K562 (cell line): ENCODE measurements around the gene PEF1. TPM values are rescaled to one million over a fixed set of nuclear protein-coding genes. Genes with fewer than 3 reads are reported as not detected.

Experiments used
- ATAC-seq: fragments of 200-7000 bp; cut with Tn5 transposase; 3 replicates; pipeline ENCODE4 v1.9.1; 2020; ENCODE audit warnings: moderate library complexity
- BruUV-seq: library from RNA; stranded (reverse); fragments of 400-500 nt; replicated peaks from 2 replicates; lab custom pipeline; 2021; lab: Mats Ljungman, UMichigan
- CTCF ChIA-PET: fragments of 300-600 bp; formaldehyde crosslinking; extraction: SDS; loops from one replicate; lab custom pipeline; 2021; ENCODE audit warnings: low intra/inter-chr PET ratio; lab: Yijun Ruan, JAX
- POLR2A ChIA-PET: fragments of 300-600, 350-650 bp; sonication (Branson Sonifier 250); formaldehyde crosslinking; extraction: SDS; loops from one replicate; lab custom pipeline; 2021; ENCODE audit warnings: antibody characterized with exemption, inconsistent platforms; lab: Yijun Ruan, JAX
- DNase-seq, 4 experiments: peaks; one replicate each; pipeline versions ENCODE4 v3.0.0 to v3.0.0-alpha.2; 2011 to 2018; ENCODE audit warnings: low spot score in 3 of 4, mixed read lengths in 3 of 4; ENCODE audit errors: extremely low read depth in 1 of 4
- FAIRE-seq: peaks from 2 replicates; lab custom pipeline; 2011; peaks lifted over from hg19 to GRCh38; lab: Jason Lieb, UNC
- H2AFZ ChIP-seq: 2 replicates; pipeline ENCODE4 v1.6.0; 2011; ENCODE audit warnings: low read depth, low read length, control low read depth, inconsistent platforms
- H3K27ac ChIP-seq: fragments of 200-600 bp; 3 replicates; pipeline ENCODE4 v1.8.0; 2011; ENCODE audit warnings: low read depth, mild to moderate bottlenecking, control low read depth, inconsistent platforms, low read length, moderate library complexity, mixed read lengths; ENCODE audit errors: extremely low read depth
- H3K27me3 ChIP-seq, 2 experiments: fragments of 300-600 bp in 1 of 2; 2 replicates in 1 of 2; 3 replicates in 1 of 2; pipeline versions ENCODE4 v1.6.0 to v1.8.0; 2011; ENCODE audit warnings: inconsistent platforms in 2 of 2, low read length in 2 of 2, mild to moderate bottlenecking in 1 of 2, mixed read lengths in 1 of 2, moderate library complexity in 1 of 2; ENCODE audit not compliant: control insufficient read depth in 2 of 2, insufficient read depth in 2 of 2
- H3K36me3 ChIP-seq: fragments of 300-600 bp; 3 replicates; pipeline ENCODE4 v1.8.0; 2011; ENCODE audit warnings: mild to moderate bottlenecking, low read length, inconsistent platforms; ENCODE audit not compliant: control insufficient read depth, insufficient read depth
- H3K4me1 ChIP-seq, 2 experiments: fragments of 200-600 bp in 1 of 2; replicated peaks in 1 of 2; 2 replicates in 1 of 2; 3 replicates in 1 of 2; pipeline versions ENCODE4 v1.5.1 to v1.8.0; 2011; ENCODE audit warnings: inconsistent platforms in 2 of 2, low read length in 2 of 2, mild to moderate bottlenecking in 1 of 2, mixed read lengths in 1 of 2, moderate library complexity in 1 of 2; ENCODE audit not compliant: control insufficient read depth in 2 of 2, insufficient read depth in 2 of 2
- H3K4me2 ChIP-seq: 2 replicates; pipeline ENCODE4 v1.6.1; 2011; ENCODE audit warnings: low read length, control low read depth, inconsistent platforms, mixed read lengths; ENCODE audit not compliant: insufficient read depth
- H3K4me3 ChIP-seq: fragments of 200-600 bp; sonication (generic), shearing (Covaris generic); 2 replicates; pipeline ENCODE4 v1.5.1; 2016; ENCODE audit warnings: control low read depth, inconsistent platforms
- H3K79me2 ChIP-seq: fragments of 200-600 bp; 3 replicates; pipeline ENCODE4 v1.8.0; 2011; ENCODE audit warnings: low read length, inconsistent platforms; ENCODE audit not compliant: control insufficient read depth, insufficient read depth
- H3K9ac ChIP-seq, 2 experiments: 2 replicates each; pipeline versions ENCODE4 v1.6.0 to v1.6.1; 2011; ENCODE audit warnings: low read depth in 2 of 2, low read length in 2 of 2, control low read depth in 1 of 2, inconsistent platforms in 1 of 2, mild to moderate bottlenecking in 1 of 2, mixed read lengths in 1 of 2; ENCODE audit not compliant: insufficient read depth in 1 of 2
- H3K9me1 ChIP-seq: one replicate; pipeline ENCODE4 v1.6.0; 2011; ENCODE audit warnings: inconsistent platforms, mild to moderate bottlenecking, low read length, moderate library complexity; ENCODE audit not compliant: control insufficient read depth, insufficient read depth
- H3K9me3 ChIP-seq: replicated peaks from 2 replicates; pipeline ENCODE4 v1.5.1; 2011; ENCODE audit warnings: low read depth, low read length, inconsistent platforms; ENCODE audit not compliant: control insufficient read depth, insufficient read depth
- H4K20me1 ChIP-seq: replicated peaks from 2 replicates; pipeline ENCODE4 v1.6.1; 2011; ENCODE audit warnings: low read length, inconsistent platforms, mixed read lengths; ENCODE audit not compliant: control insufficient read depth, insufficient read depth
- GATA2 ChIP-seq: sonication (generic); formaldehyde crosslinking; IDR thresholded peaks from 2 replicates; pipeline ENCODE4 v1.4.0; 2020; ENCODE audit warnings: mild to moderate bottlenecking, missing genetic modification reagents
- HCFC1 ChIP-seq: IDR thresholded peaks from 2 replicates; pipeline ENCODE4 v1.6.1; 2012; ENCODE audit warnings: low read depth, low read length, improper control_type of control experiment
- MEF2D ChIP-seq: conservative IDR thresholded peaks from 2 replicates; pipeline ENCODE4 v1.6.1; 2016; ENCODE audit warnings: low read depth, missing genetic modification characterization, missing compliant biosample characterization
- PHF8 ChIP-seq: fragments of 200-600 bp; sonication (generic); IDR thresholded peaks from 2 replicates; pipeline ENCODE4 v1.6.1; 2012; ENCODE audit warnings: mixed run types, mild to moderate bottlenecking, inconsistent platforms, low read length, moderate library complexity, borderline replicate concordance
- POLR2B ChIP-seq: fragments of 450-650 bp; IDR thresholded peaks from 2 replicates; pipeline ENCODE4 v1.6.1; 2018; ENCODE audit warnings: low read depth; ENCODE audit not compliant: partially characterized antibody
- TARDBP ChIP-seq: fragments of 450-650 bp; IDR thresholded peaks from 2 replicates; pipeline ENCODE4 v1.6.1; 2016
- TEAD2 ChIP-seq: fragments of 450-650 bp; IDR thresholded peaks from 2 replicates; pipeline ENCODE4 v1.6.1; 2016; ENCODE audit warnings: missing genetic modification characterization, control low read depth, missing compliant biosample characterization
- ZFPM2 ChIP-seq: fragments of 250-450 bp; sonication (Bioruptor Pico); IDR thresholded peaks from 2 replicates; pipeline ENCODE4 v1.5.1; 2022; ENCODE audit warnings: mild to moderate bottlenecking
- ZNF174 ChIP-seq: fragments of 250-450 bp; sonication (Bioruptor Pico); IDR thresholded peaks from 2 replicates; pipeline ENCODE4 v1.4.0; 2020; ENCODE audit warnings: mild to moderate bottlenecking
- ZNF197 ChIP-seq: fragments of 200-800 bp; sonication (Bioruptor generic); IDR thresholded peaks from 2 replicates; pipeline ENCODE4 v1.6.1; 2016; ENCODE audit warnings: low read depth, missing genetic modification characterization, missing compliant biosample characterization
- ZNF354B ChIP-seq: fragments of 250-450 bp; sonication (Bioruptor Pico); IDR thresholded peaks from 2 replicates; pipeline ENCODE4 v1.4.0; 2020
- ZNF695 ChIP-seq: fragments of 450-650 bp; formaldehyde crosslinking; IDR thresholded peaks from 2 replicates; pipeline ENCODE4 v1.4.0; 2020; ENCODE audit warnings: mild to moderate bottlenecking, moderate library complexity
- WGBS: fragments of 100-300 bp; shearing (Covaris generic); methylation state at CpG from one replicate; pipeline ENCODE4 v1.1.6; 2016; ENCODE audit warnings: low coverage, mixed read lengths; ENCODE audit not compliant: insufficient coverage; ENCODE audit errors: missing lambda C conversion rate; 5-methylcytosine and 5-hydroxymethylcytosine counted together
- in situ Hi-C: fragments of 300-500 bp; cut with MboI; formaldehyde crosslinking; loops from 4 replicates; pipeline ENCODE4 v1.15.0; 2018; ENCODE audit warnings: inconsistent platforms, mixed read lengths
- intact Hi-C: fragments of 100-400 bp; cut with micrococcal nuclease; formaldehyde crosslinking; loops from 2 replicates; pipeline ENCODE4 v1.14.2; 2022
- polyA plus RNA-seq, 8 experiments: library from polyadenylated mRNA; depleted of rRNA in 4 of 8; stranded (reverse) in 5 of 8; unstranded in 3 of 8; fragments of >200 nt; fragmentation: Nextera tagmentation in 2 of 8; fragmentation: Illumina TruSeq in 1 of 8; extraction: Ambion mirVana in 2 of 8; extraction: Trizol in 1 of 8; gene quantifications; 2 replicates each; pipeline versions ENCODE4 v1.2.1 to v1.2.3, GENCODE V29; 2011 to 2014; ENCODE audit warnings: inconsistent platforms in 1 of 8, missing spikeins in 1 of 8
- total RNA-seq, 7 experiments: library from RNA; depleted of rRNA in 6 of 7; stranded (reverse); fragments of >200 nt in 6 of 7; fragmentation: Illumina TruSeq in 2 of 7; extraction: Trizol in 2 of 7; gene quantifications; 2 replicates each; pipeline versions ENCODE4 v1.2.1 to v1.2.3, GENCODE V29; 2011 to 2021; ENCODE audit warnings: low replicate concordance in 1 of 7
- TF ChIP-seq, protein P1 (sequence below), 2 experiments: IDR thresholded peaks; 2 replicates each; pipeline ENCODE4 v1.6.1; 2012; ENCODE audit warnings: improper control_type of control experiment in 2 of 2, low read depth in 2 of 2, low read length in 2 of 2, borderline replicate concordance in 1 of 2
- TF ChIP-seq, protein P2 (sequence below): fragments of 250-450 bp; sonication (Bioruptor Pico); IDR thresholded peaks from 2 replicates; pipeline ENCODE4 v1.4.0; 2020; ENCODE audit warnings: mild to moderate bottlenecking, moderate library complexity
- TF ChIP-seq, protein P3 (sequence below): sonication (generic); formaldehyde crosslinking; IDR thresholded peaks from 2 replicates; pipeline ENCODE4 v1.8.1; 2022; ENCODE audit warnings: missing genetic modification reagents

The PEF1 gene
- total and polyA plus RNA-seq, 9 of the 15 experiments (the other 6 are each of a cell fraction or from before 2014, with no cell fraction given), result 26.3 to 95.5 (median 61.9) TPM

DNA sequence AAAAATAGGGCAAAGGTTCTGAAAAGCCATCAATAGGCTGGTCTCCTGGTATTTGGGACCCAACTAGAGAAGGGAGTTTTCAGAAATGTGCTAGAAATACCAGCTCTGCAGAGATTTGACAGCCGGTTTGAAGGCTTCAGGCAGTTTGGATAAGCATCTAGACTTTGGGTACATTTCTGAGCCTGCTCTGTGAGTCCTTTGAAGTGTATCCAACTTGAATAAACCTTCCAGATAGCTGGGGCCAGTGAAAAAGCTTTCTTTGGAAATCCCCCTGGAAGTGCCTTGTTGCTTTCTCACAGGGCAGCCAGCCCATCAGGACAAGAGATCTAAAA is 6.4 kb upstream of the PEF1 start:
- no peaks in the 10 kb centered on the region for H3K79me2 ChIP-seq
- H3K4me1 ChIP-seq, result no peaks in the 10 kb centered on the region
- peaks cover 15 to 42% of the 10 kb centered on the region in 2 experiments; a peak in 4 of 5 replicates for H3K27me3 ChIP-seq
- FAIRE-seq (no peak), ATAC-seq (no peak), DNase-seq (no peak)
- H3K9me1 ChIP-seq, result no peaks in the 10 kb centered on the region
- H2AFZ ChIP-seq, result no peak overlapping the region
- no peaks in the 10 kb centered on the region for H3K9me3 ChIP-seq
- H3K4me3 ChIP-seq, result no peak overlapping the region
- in situ Hi-C loops, result no loop called here
- H3K9ac ChIP-seq, result no peak overlapping the region
- ChIA-PET CTCF (interaction anchor here (0.7 kb wide), 2 partner anchors 94 to 368 kb away, joined by 3 read pairs; no protein-coding TSS in a partner anchor), POLR2A (interaction anchor here (0.9 to 1.9 kb wide), 8 partner anchors 9 to 493 kb away, joined by 3 to 7 read pairs (median 3); no protein-coding TSS in a partner anchor)
- intact Hi-C loops, result no loop called here
- 0% methylated on average over 1 of the region's 1 CpG for WGBS
- H3K36me3 ChIP-seq, result no peaks in the 10 kb centered on the region
- no peak overlapping the region for H3K4me2 ChIP-seq
- no TSS peak for BruUV-seq
- H3K27ac ChIP-seq, result no peak overlapping the region
- TF ChIP-seq, protein P1, sequence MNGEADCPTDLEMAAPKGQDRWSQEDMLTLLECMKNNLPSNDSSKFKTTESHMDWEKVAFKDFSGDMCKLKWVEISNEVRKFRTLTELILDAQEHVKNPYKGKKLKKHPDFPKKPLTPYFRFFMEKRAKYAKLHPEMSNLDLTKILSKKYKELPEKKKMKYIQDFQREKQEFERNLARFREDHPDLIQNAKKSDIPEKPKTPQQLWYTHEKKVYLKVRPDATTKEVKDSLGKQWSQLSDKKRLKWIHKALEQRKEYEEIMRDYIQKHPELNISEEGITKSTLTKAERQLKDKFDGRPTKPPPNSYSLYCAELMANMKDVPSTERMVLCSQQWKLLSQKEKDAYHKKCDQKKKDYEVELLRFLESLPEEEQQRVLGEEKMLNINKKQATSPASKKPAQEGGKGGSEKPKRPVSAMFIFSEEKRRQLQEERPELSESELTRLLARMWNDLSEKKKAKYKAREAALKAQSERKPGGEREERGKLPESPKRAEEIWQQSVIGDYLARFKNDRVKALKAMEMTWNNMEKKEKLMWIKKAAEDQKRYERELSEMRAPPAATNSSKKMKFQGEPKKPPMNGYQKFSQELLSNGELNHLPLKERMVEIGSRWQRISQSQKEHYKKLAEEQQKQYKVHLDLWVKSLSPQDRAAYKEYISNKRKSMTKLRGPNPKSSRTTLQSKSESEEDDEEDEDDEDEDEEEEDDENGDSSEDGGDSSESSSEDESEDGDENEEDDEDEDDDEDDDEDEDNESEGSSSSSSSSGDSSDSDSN (IDR thresholded peaks at IDR 0.05; ENCODE audit: borderline replicate concordance in 1 of 2, low read depth in 2 of 2, low read length in 2 of 2), result no peak
- TF ChIP-seq HCFC1 (no peak), ZFPM2 (no peak), ZNF174 (CRISPR knock-in tag) (no peak), ZNF354B (CRISPR knock-in tag) (no peak), ZNF695 (CRISPR knock-in tag) (no peak), PHF8 (no peak), POLR2B (no peak), TEAD2 (no peak), TARDBP (no peak), MEF2D (no peak), GATA2 (CRISPR knock-in tag) (no peak), ZNF197 (CRISPR knock-in tag) (no peak)
- TF ChIP-seq, protein P2, sequence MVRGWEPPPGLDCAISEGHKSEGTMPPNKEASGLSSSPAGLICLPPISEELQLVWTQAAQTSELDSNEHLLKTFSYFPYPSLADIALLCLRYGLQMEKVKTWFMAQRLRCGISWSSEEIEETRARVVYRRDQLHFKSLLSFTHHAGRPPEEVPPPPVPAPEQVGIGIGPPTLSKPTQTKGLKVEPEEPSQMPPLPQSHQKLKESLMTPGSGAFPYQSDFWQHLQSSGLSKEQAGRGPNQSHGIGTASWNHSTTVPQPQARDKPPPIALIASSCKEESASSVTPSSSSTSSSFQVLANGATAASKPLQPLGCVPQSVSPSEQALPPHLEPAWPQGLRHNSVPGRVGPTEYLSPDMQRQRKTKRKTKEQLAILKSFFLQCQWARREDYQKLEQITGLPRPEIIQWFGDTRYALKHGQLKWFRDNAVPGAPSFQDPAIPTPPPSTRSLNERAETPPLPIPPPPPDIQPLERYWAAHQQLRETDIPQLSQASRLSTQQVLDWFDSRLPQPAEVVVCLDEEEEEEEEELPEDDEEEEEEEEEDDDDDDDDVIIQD (CRISPR knock-in tag), result no peak
- TF ChIP-seq, protein P3, sequence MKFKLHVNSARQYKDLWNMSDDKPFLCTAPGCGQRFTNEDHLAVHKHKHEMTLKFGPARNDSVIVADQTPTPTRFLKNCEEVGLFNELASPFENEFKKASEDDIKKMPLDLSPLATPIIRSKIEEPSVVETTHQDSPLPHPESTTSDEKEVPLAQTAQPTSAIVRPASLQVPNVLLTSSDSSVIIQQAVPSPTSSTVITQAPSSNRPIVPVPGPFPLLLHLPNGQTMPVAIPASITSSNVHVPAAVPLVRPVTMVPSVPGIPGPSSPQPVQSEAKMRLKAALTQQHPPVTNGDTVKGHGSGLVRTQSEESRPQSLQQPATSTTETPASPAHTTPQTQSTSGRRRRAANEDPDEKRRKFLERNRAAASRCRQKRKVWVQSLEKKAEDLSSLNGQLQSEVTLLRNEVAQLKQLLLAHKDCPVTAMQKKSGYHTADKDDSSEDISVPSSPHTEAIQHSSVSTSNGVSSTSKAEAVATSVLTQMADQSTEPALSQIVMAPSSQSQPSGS, result no peak
- H4K20me1 ChIP-seq, result no peaks in the 10 kb centered on the region; the same call in 1 of the 2 replicates
